GM21360 (cell line): ENCODE measurements around the gene DERA.
"Not testable (repeated sequence)": the region's sequence is repeated elsewhere in the genome, so short reads cannot be mapped to it uniquely, and the experiment has no call there.

ENCODE experiments used
- ATAC-seq: cut with Tn5 transposase; IDR thresholded peaks from one replicate; pipeline ENCODE4 v1.9.1; 2021; ENCODE audit warnings: mild to moderate bottlenecking, moderate library complexity; ENCODE audit not compliant: unreplicated experiment

The DERA gene

GRCh38 chr12:15910864-15911721, at the start of gene DERA:
TSS of gene DERA (plus strand) at chr12:15911332. CDS start at chr12:15911384, 52 bp downstream.
- peak; percentile 91 for ATAC-seq

DNA sequence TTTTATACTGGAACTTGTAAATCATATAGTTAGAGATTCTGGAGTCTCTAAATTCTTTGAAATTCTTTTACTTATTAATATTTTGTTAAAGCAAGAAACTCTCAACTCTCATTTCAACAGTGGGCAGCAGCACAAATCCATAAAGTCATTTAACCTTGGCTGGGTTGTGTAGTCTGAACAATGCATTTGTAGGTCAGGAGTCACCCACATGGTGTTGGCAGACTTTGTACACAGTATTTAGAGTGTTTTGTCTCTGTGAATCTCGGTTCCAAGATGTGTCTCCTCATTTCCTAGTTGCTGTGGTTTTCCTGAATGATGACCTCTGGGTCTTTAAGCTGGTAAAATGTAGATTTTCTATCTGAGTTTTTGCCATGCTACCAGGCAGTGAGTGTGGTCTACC, 49.7 kb upstream of the DERA start:
- no peak for ATAC-seq

- ATAC-seq: no peak
Observed at GRCh38 chr12:15862840-15863239, 48.3 kb upstream of the DERA start.

DNA sequence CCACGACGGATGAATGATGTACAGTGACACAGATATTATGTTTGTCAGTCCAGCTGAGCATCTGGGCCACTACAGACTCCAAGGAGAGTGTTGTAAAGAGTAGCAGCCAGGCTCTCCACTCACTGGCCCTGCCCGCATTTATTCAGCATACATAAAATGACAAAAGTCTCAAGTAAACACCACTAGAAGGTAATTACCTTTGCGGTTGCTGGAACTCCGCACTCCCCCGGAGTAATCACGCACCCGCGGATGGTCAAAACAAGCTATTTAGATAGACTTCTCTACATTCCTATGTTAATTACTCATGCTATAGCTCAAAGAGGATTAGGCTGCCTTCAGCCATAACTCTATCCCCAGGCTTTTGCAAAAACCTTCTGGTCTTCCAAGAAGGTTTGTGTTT, 47.8 kb upstream of the DERA start:
- no peak for ATAC-seq

- ATAC-seq: peak; percentile 91
Observed at GRCh38 chr12:15863984-15864383, 47.1 kb upstream of the DERA start.

GRCh38 chr12:15868186-15868585, 42.9 kb upstream of the DERA start:
- ATAC-seq: no peak

DNA sequence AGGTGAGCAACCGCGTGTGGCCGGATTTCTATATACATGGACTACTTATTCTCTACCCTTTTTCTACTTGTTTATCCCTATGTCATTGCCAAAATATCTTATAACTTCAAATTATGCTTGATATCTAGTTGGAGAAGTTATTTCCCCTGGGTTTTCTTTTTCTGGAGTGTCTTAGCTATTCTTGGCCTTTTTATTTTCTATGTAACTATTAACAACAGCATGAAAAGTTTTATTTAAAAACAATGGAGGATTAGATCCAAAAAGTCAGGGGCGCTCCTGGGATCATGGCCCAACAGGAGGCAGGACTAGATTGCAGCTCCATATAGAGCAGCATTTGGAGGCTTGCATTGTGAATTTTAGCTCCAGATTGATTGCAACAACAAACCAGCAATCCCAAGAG, 37.6 kb upstream of the DERA start:
- ATAC-seq: no peak

- ATAC-seq: not testable (repeated sequence)
Observed at GRCh38 chr12:15874556-15875145, 36.5 kb upstream of the DERA start.

DNA sequence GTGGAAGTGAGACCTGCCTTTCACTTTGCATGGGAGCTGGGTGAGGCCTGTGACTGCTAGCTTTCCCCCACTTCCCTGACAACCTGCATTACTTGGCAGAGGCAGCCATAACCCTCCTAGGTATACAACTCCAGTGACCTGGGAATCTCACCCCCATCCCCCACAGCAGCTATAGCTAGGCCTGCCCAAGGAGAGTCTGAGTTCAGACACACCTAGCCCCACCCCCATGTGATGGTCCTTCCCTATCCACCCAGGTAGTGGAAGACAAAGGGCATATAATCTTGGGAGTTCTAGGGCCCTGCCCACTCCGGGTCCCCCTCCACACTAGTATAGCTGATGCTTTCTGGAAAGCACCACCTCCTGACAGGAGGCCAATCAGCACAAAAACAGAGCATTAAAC, 35.3 kb upstream of the DERA start:
- ATAC-seq: no peak

DNA sequence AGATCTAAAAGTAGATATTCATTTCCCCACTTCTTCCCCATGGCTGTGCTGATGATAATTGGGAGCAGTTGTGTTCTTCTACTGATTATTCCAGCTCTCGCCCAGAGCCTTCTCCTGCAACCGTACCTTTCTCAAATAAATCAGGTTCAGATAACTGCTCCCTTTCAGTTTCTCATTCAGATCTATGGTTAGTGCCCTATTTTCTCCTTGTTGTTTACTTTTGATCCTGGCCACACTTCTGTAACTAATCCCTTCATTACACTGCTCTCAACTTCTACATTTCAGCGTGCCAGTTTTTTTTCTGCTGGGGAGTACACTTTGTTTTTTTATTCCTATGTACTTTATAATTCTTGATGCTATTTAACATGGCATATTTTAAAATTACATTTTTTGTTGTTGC, 31.7 kb upstream of the DERA start:
- ATAC-seq: no peak

- ATAC-seq: no peak
Observed at GRCh38 chr12:15880721-15881120, 30.4 kb upstream of the DERA start.

GRCh38 chr12:15882118-15882971, 28.8 kb upstream of the DERA start, which contains the start of gene STRAP:
TSS of gene STRAP (plus strand) at chr12:15882387. CDS start at chr12:15882708, 321 bp downstream.
- ATAC-seq: peak; percentile 97

DNA sequence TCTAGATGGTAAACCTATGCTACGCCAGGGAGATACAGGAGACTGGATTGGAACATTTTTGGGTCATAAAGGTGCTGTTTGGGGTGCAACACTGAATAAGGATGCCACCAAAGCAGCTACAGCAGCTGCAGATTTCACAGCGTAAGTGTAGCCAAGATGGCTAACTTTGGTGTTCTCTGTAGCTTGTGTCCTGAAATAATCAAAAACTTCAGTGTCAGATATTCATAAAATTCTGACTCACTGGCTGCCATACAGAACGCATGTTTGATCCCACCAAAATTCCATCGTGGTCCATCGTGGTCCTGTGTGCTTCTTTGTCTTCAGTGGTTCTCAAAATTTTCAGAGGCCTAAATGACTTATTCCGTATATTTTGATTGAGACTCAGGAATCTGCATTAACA, 27.6 kb upstream of the DERA start:
- ATAC-seq: no peak

GRCh38 chr12:15886372-15887042, 24.6 kb upstream of the DERA start:
- ATAC-seq: no peak

GRCh38 chr12:15887043-15887817, 23.9 kb upstream of the DERA start:
- no peak for ATAC-seq

DNA sequence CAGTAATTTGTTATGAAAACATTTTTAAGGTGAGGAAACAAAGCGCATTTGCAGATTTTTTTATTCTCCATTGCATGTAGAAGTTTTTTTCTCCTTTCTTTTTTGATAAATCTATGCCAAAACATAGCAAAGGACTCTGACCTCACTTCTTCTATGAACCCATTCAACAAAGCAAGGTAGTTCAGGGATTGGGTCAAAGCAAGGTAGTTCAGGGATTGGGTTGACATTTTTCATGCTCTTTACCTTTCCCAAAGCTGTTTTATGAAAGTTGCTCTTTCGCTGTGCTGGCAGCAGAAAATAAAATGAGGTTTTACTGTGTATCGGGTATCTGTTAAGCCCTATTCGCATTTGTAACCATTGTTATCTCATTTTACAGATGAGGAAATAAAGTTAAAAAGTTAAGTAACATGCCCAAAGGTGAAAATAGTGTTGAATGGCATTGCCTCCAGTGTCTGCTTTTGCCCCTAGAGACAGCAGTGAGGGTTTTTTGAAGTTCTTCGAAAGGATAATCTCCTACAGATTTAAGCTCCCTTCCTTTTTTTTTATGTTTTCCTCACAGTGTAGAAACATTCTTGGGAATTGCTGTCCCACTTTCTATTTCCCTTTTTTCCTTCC, 18.4 kb upstream of the DERA start:
- ATAC-seq: no peak

- ATAC-seq: no peak
Observed at GRCh38 chr12:15893260-15893659, 17.9 kb upstream of the DERA start.

GRCh38 chr12:15896867-15897266, 14.3 kb upstream of the DERA start:
- ATAC-seq: no peak

DNA sequence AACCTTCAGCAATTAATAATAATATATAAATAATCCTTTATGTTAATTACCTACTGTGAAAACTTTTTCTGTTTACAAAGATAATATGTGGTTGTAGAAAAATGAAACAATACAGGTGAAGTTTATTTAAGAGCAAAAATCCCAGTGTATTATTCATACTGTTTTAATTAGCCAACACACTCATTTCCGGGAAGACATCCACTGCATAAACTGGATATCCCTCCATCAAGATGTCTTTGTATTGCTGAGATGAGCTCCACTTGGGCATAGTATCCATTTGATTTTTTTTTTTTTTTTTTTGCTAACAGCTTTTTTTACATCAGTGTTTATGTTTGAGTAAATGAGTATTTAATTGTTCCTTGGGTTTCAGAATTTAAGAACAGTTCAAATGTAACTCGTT, 13.7 kb upstream of the DERA start:
- no peak for ATAC-seq
